Stomach (tissue), 9 donors: ENCODE results near the gene ULK4. TPM values are rescaled to one million over a fixed set of nuclear protein-coding genes. Genes with fewer than 3 reads are reported as not detected.

Experiments used
- DNase-seq, 2 donors: peaks; one replicate each; pipeline versions ENCODE4 v3.0.0 to v3.0.0-alpha.2; 2013 to 2019
- H3K27ac ChIP-seq, 5 donors: fragments of 200-600 bp in 4 of 5; sonication (generic) in 4 of 5; one replicate each; pipeline ENCODE4 v1.5.1; 2013 to 2019; ENCODE audit warnings: mild to moderate bottlenecking in 1 of 5, moderate library complexity in 1 of 5
- H3K27me3 ChIP-seq, 3 donors: fragments of 200-600 bp; sonication (generic); one replicate each; pipeline ENCODE4 v1.5.1; 2017 to 2019; ENCODE audit warnings: mixed run types in 1 of 3
- H3K36me3 ChIP-seq, 4 donors: fragments of 200-600 bp; sonication (generic); 1 replicate in 3 of 4; 2 replicates in 1 of 4; pipeline ENCODE4 v1.5.1; 2016 to 2019
- H3K4me1 ChIP-seq, 4 donors: fragments of 200-600 bp; sonication (generic); one replicate each; pipeline ENCODE4 v1.5.1; 2016 to 2019
- H3K4me3 ChIP-seq, 4 donors: fragments of 200-600 bp; sonication (generic) in 3 of 4; one replicate each; pipeline ENCODE4 v1.5.1; 2016 to 2019; ENCODE audit warnings: mild to moderate bottlenecking in 1 of 4
- H3K9me3 ChIP-seq, 4 donors: fragments of 200-600 bp; sonication (generic); one replicate each; pipeline ENCODE4 v1.5.1; 2016 to 2019
- CTCF ChIP-seq, 7 experiments: fragments of 450-650 bp in 4 of 7; fragments of 200-600 bp in 3 of 7; sonication (generic) in 3 of 7; IDR thresholded peaks; one replicate each; pipeline ENCODE4 v1.5.1; 2016 to 2019; ENCODE audit warnings: antibody characterized with exemption in 7 of 7, control low read depth in 2 of 7, mild to moderate bottlenecking in 1 of 7
- EP300 ChIP-seq: sonication (generic); formaldehyde crosslinking; IDR thresholded peaks from one replicate; pipeline ENCODE4 v1.6.1; 2017; ENCODE audit warnings: antibody characterized with exemption
- POLR2A ChIP-seq, 4 donors: fragments of 450-650 bp; IDR thresholded peaks; one replicate each; pipeline ENCODE4 v1.6.1; 2016; ENCODE audit warnings: antibody characterized with exemption in 4 of 4, control low read depth in 2 of 4, mild to moderate bottlenecking in 1 of 4, moderate library complexity in 1 of 4
- POLR2AphosphoS5 ChIP-seq, 3 donors: sonication (generic); formaldehyde crosslinking; IDR thresholded peaks; one replicate each; pipeline ENCODE4 v1.6.1; 2016; ENCODE audit warnings: antibody characterized with exemption in 3 of 3
- WGBS, 5 donors: extraction: QIAGEN DNeasy Blood & Tissue Kit in 3 of 5; methylation state at CpG; one replicate each; pipeline versions ENCODE4 v1.1.5 to v1.1.7; 2013 to 2018; 5-methylcytosine and 5-hydroxymethylcytosine counted together
- intact Hi-C: fragments of 100-400 bp; cut with DNase I; formaldehyde crosslinking; loops from one replicate; pipeline ENCODE4 v1.15.1; 2023; ENCODE audit warnings: low total_unique reads
- polyA plus RNA-seq, 3 donors: library from polyadenylated mRNA; stranded (reverse); fragments of 200-250 nt; gene quantifications; one replicate each; pipeline ENCODE4 v1.2.3, GENCODE V29; 2013
- total RNA-seq, 5 donors: library from RNA; depleted of rRNA; stranded (reverse); fragments of >200 nt; gene quantifications; one replicate each; pipeline versions ENCODE4 v1.1.0 to v1.2.3, GENCODE V29; 2014 to 2016
- donor health status: healthy with polysubstance abuse.
- donor health status: Bipolar disorder and iron deficiency.
- donor health status: healthy.

Gene ULK4
- total and polyA plus RNA-seq, 8 donors = 1.6 to 150 (median 7.4) TPM

DNA sequence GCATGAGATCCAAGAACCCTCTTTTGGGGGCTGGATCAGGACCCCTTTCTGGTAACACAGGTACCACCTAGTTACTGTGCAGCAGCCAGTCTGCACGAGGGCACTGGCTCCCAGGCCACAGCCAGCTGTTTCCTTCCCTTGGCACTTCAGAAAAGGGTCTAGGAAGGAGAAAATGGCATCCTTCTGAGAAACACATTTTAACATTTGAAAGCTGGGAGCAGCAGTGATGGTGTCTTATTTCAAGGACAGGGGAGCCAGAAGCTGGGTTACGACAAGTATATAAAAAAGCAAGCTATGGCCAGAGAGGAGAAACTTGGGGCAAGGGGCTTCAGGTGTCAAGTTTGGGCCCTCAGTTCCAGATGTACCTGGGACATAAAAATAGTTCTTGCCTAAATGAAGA lies 479.8 kb downstream of the ULK4 start:
- no peak for DNase-seq
- H3K9me3 ChIP-seq = no peaks in the 10 kb centered on the region
- WGBS, 5 donors = 69 to 86% (median 75%) methylated on average over 2 of the region's 2 CpGs
- TF ChIP-seq EP300 (no peak), POLR2A (IDR thresholded peaks at IDR 0.05) (no peak), POLR2AphosphoS5 (IDR thresholded peaks at IDR 0.05) (no peak), CTCF (IDR thresholded peaks at IDR 0.05) (no peak)
- no peak overlapping the region for H3K4me3 ChIP-seq
- no peaks in the 10 kb centered on the region for H3K36me3 ChIP-seq
- intact Hi-C loops = no loop called here
- no peaks in the 10 kb centered on the region for H3K4me1 ChIP-seq
- no peak overlapping the region for H3K27ac ChIP-seq
- H3K27me3 ChIP-seq = no peaks in the 10 kb centered on the region

GRCh38 chr3:41478278-41478677 lies 483.6 kb downstream of the ULK4 start:
- no peak overlapping the region for H3K4me3 ChIP-seq
- 54 to 87% (median 73%) methylated on average over 1 of the region's 1 CpG for WGBS, 5 donors
- H3K36me3 ChIP-seq = no peaks in the 10 kb centered on the region
- H3K27ac ChIP-seq = no peak overlapping the region
- no peak for TF ChIP-seq EP300
- TF ChIP-seq CTCF (IDR thresholded peaks at IDR 0.05) = no peak
- TF ChIP-seq POLR2A (IDR thresholded peaks at IDR 0.05) = no peak
- TF ChIP-seq POLR2AphosphoS5 (IDR thresholded peaks at IDR 0.05) = no peak
- intact Hi-C loops = no loop called here
- H3K9me3 ChIP-seq = peaks cover 0 to 19% (median 7%) of the 10 kb centered on the region in 4 donors
- H3K27me3 ChIP-seq = no peaks in the 10 kb centered on the region
- H3K4me1 ChIP-seq = no peaks in the 10 kb centered on the region
- DNase-seq = no peak

GRCh38 chr3:41477399-41478014 lies 484.4 kb downstream of the ULK4 start:
- peaks cover 0 to 26% (median 14%) of the 10 kb centered on the region in 4 donors for H3K9me3 ChIP-seq
- no peaks in the 10 kb centered on the region for H3K36me3 ChIP-seq
- intact Hi-C loops = no loop called here
- no peaks in the 10 kb centered on the region for H3K27me3 ChIP-seq
- H3K4me3 ChIP-seq = no peak overlapping the region
- TF ChIP-seq CTCF (IDR thresholded peaks at IDR 0.05) (no peak), POLR2AphosphoS5 (IDR thresholded peaks at IDR 0.05) (no peak), EP300 (no peak), POLR2A (IDR thresholded peaks at IDR 0.05) (no peak)
- 74 to 82% (median 76%) methylated on average over 2 of the region's 2 CpGs for WGBS, 5 donors
- no peak for DNase-seq
- no peaks in the 10 kb centered on the region for H3K4me1 ChIP-seq
- H3K27ac ChIP-seq = no peak overlapping the region

- no peak overlapping the region for H3K27ac ChIP-seq
- TF ChIP-seq POLR2AphosphoS5 (IDR thresholded peaks at IDR 0.05) (no peak), EP300 (no peak), POLR2A (IDR thresholded peaks at IDR 0.05) (no peak), CTCF (IDR thresholded peaks at IDR 0.05) (no peak)
- 83 to 100% (median 94%) methylated on average over 1 of the region's 1 CpG for WGBS, 5 donors
- H3K27me3 ChIP-seq = no peaks in the 10 kb centered on the region
- H3K36me3 ChIP-seq = no peaks in the 10 kb centered on the region
- no peaks in the 10 kb centered on the region for H3K4me1 ChIP-seq
- intact Hi-C loops = no loop called here
- no peak for DNase-seq
- H3K9me3 ChIP-seq = peaks cover 4 to 43% (median 29%) of the 10 kb centered on the region in 4 donors
- no peak overlapping the region for H3K4me3 ChIP-seq
Observed at GRCh38 chr3:41469083-41469482, 492.8 kb downstream of the ULK4 start.
